ENCODE results near the gene PKD2L2.

GRCh38 chr5:137916923-137917322 is 27.7 kb downstream of the PKD2L2 start:
- TF ChIP-seq, protein P1, sequence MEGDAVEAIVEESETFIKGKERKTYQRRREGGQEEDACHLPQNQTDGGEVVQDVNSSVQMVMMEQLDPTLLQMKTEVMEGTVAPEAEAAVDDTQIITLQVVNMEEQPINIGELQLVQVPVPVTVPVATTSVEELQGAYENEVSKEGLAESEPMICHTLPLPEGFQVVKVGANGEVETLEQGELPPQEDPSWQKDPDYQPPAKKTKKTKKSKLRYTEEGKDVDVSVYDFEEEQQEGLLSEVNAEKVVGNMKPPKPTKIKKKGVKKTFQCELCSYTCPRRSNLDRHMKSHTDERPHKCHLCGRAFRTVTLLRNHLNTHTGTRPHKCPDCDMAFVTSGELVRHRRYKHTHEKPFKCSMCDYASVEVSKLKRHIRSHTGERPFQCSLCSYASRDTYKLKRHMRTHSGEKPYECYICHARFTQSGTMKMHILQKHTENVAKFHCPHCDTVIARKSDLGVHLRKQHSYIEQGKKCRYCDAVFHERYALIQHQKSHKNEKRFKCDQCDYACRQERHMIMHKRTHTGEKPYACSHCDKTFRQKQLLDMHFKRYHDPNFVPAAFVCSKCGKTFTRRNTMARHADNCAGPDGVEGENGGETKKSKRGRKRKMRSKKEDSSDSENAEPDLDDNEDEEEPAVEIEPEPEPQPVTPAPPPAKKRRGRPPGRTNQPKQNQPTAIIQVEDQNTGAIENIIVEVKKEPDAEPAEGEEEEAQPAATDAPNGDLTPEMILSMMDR (optimal IDR thresholded peaks at IDR 0.05 in 1 of 3, IDR thresholded peaks at IDR 0.05 in 1 of 3, conservative IDR thresholded peaks at IDR 0.05 in 1 of 3; ENCODE audit: extremely low read depth in 1 of 3, insufficient read depth in 2 of 3, low read length in 3 of 3): no peak
- TF ChIP-seq EZH2 (IDR thresholded peaks at IDR 0.05; ENCODE audit: low read length): no peak

Measured in keratinocyte (primary cell).